ENCODE data around the gene GAREM1.
"Not testable (repeated sequence)": the region's sequence is repeated elsewhere in the genome, so short reads cannot be mapped to it uniquely, and the experiment has no call there.

The GAREM1 gene

GRCh38 chr18:32244881-32245280 is 225.8 kb downstream of the GAREM1 start:
- no peak for TF ChIP-seq CTCF (conservative IDR thresholded peaks at IDR 0.05)
- H3K27ac ChIP-seq, result no peak overlapping the region

DNA sequence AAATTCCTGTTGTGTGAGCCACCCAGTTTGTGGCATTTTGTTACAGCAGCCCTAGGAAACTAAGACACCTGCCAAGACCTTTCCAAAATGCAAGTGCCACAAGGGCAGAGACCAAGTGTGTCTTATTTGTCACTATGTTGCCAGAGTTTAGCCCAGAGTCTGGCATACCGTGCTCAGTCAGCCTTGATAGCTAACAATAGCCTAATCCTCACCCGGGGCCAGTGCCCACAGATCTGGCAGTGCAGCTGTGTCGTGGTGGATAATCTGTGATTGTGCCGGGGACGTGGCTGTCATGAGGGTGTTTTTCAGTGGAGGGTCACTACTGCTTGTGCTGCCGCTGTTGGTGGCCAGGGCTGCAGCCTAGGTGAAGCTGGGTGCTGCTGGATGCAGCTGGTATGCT is 227.3 kb downstream of the GAREM1 start:
- H3K27ac ChIP-seq, result no peak overlapping the region
- TF ChIP-seq CTCF (conservative IDR thresholded peaks at IDR 0.05), result no peak

DNA sequence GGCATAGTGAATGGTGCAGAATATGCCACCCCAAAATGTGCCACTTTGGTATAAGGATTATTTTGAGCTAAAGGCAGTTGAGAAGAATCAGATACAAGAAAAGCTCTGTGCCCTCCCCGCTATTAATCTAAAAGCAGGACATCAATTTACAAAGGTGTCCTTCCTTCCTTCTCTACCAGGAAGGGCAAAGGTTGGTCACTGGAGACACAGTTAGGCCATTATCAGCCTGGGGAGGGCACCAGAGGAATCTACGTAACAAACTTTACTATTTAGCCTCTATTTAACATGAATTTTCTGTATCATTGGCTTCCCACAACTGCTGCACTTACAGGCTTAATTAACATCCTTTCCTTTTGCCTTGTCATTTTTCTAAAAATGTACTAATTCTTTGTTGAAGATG is 228.3 kb downstream of the GAREM1 start:
- H3K27ac ChIP-seq, result no peak overlapping the region
- TF ChIP-seq CTCF (conservative IDR thresholded peaks at IDR 0.05), result no peak

GRCh38 chr18:32238635-32239268 is 231.9 kb downstream of the GAREM1 start:
- no peak for TF ChIP-seq CTCF (conservative IDR thresholded peaks at IDR 0.05)
- H3K27ac ChIP-seq, result no peak overlapping the region

DNA sequence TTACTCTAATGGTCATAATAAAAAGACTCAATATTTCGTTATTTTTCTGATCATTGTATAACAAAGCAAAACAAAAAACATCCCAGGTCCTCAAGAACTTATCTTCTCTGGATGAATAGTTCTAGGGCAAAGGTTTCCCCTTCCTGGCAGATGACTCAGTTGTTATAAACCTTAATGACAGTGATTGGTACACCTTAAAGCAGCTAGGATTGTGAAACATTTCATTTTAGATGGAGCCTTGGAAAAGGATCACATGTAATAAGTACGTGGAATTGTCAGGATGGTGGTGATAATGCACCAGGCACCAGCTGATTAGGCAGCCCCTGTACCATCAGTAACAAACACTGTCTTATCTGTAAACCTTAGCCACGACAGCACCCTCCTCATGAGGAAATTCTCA is 233.6 kb downstream of the GAREM1 start:
- TF ChIP-seq CTCF (conservative IDR thresholded peaks at IDR 0.05), result no peak

DNA sequence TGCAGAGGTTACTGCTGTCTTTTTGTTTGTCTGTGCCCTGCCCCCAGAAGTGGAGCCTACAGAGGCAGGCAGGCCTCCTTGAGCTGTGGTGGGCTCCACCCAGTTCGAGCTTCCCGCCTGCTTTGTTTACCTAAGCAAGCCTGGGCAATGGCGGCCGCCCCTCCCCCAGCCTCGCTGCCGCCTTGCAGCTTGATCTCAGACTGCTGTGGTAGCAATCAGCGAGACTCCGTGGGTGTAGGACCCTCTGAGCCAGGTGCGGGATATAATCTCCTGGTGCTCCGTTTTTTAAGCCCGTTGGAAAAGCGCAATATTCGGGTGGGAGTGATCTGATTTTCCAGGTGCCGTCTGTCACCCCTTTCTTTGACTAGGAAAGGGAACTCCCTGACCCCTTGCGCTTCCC is 237.3 kb downstream of the GAREM1 start:
- H3K27ac ChIP-seq, result not testable (repeated sequence)

More for the DNA sequence above, 233.6 kb downstream of the GAREM1 start:
- no peak overlapping the region for H3K27ac ChIP-seq

- TF ChIP-seq CTCF (conservative IDR thresholded peaks at IDR 0.05), result no peak
These were observed 251.2 kb downstream of the GAREM1 start for GRCh38 chr18:32219431-32220018.

GRCh38 chr18:32216390-32216789 is 254.3 kb downstream of the GAREM1 start:
- TF ChIP-seq CTCF (conservative IDR thresholded peaks at IDR 0.05), result no peak
- H3K27ac ChIP-seq, result no peak overlapping the region

More at GRCh38 chr18:32219431-32220018, 251.2 kb downstream of the GAREM1 start:
- H3K27ac ChIP-seq, result no peak overlapping the region
